Activated CD4-positive, CD25-positive, alpha-beta regulatory T cell treated with anti-CD3 and anti-CD28 coated beads, Interleukin-2, amount 50 U/mL, for 72 hours (primary cell): Measurements from ENCODE around the gene NT5E.

ENCODE experiments used
- DNase-seq: peaks from one replicate; pipeline ENCODE4 v3.0.0; 2021

Gene NT5E

DNA sequence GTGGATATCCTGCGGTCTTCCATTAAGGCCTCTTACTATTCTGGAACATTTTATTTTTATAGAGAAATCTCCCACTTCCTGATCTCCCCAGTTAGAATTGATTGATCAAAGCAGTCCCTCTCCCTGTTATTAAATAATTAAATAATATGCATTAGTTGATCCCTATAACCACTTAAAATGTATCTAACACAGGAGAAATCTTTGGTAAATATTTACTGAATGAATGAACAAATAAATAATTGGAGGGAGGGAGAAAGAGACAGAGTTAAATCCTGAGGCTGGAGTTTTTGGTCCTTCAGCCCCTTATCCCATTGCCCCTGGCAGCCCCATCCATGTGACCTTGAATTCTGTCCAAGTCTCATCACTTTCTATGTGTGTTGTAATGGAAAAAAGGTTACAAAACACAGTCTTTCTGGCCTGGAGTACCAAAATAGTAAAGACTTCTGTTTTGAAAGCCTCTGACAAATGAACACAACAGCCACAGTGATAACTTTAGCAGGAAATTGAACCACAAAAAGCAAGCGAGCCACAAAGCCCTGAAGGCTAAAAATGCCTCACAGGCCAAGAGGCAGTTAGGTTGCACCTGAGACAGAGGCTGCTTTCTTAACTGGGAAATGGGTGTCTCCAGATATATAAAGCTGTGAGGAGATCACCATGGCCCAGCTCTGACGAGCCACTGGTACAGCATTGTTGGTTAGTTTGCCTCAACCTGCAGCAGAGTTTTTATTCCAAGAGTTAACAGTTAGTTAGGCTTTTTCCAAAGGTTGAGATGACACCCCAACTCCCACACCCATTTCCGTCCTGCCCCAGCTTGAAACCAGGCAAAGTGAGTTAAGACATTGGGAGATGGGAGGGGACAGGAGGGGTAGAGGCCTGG is 11.3 kb downstream of the NT5E start:
- DNase-seq = no peak

DNA sequence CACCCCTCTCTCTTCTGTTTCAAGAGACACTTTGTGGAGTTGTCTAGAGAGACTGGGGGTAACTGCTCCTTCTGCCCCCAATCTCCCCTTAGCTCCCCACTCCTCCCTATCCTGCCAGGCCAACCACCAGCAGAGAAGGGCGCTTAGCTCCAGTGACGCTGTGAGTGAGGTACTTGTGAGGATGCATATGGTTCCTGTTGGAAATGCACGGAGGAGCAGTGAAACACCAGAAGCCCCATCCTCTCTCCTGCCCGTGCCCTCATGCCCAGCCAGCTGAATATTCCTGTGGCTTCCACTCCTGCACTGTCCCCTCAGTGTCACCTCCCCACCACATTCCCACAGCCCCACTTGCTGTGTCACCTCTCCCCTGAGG is 11.9 kb downstream of the NT5E start:
- DNase-seq = no peak

DNA sequence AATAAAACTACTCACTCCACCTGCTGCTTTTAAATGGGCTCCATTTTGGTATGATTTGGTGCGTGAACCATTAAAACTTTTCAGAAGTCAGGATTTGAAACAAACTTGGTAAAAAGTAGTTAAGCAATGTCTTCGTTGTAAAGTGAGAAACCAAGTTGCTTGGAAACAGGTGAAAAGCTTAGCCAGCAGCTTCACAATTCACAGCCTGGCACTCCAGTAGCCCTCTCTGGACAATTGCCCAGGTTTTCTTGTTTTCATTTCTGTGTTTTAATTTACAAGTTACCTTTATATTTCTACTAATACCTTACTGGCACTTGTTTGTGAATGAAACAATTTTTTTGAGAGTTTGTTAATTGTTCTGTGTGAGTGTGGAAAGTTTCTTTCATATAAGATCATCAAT is 12.8 kb downstream of the NT5E start:
- no peak for DNase-seq

DNA sequence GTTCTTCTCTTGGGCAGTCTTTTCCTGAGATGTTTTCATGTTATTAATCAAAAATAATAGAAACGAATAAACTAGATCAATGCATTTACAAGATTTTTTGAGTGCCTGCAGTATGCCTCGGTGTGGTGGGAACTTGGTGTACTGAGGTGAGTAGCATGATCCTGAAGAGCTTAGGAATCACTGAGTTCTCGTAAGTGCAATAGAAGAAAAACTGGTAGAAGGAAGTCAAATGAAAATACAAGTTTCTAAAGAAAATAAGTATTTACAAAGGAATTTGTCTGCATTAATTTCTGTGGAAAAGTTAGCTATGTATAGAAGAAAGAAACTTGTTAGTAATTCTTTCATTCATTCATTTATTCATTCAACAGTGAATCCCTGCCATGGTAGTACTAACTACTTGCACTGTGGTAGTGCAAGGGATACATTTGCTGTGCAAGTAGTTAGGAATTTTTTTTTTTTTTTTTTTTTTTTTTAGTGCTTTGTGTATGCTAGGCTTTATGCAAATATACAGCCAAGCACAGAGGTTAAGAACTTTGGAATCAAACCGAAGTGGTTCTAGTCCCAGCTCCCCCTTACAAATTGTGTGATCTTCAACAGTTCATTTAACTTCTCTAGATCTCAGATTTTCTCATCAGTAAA is 13.9 kb downstream of the NT5E start:
- DNase-seq = no peak

DNA sequence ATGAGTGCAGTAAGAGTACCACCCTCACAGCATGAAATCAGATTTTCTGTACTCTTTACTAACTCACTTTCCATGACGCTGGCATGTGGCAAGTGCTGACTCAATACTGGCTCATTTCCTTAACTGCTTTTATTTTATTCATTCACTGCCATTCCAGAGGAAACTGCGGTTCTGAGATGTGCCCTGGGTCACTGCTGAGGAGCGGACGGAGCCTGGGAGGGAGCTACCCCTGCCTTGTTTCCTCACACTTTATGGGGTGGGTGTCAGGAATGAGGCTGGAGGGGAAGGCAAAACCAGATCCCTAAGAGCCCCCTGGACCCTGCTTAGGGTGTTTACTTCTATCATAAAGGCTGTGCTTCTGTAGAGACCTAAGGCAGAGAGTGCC is 14.4 kb downstream of the NT5E start:
- no peak for DNase-seq

DNA sequence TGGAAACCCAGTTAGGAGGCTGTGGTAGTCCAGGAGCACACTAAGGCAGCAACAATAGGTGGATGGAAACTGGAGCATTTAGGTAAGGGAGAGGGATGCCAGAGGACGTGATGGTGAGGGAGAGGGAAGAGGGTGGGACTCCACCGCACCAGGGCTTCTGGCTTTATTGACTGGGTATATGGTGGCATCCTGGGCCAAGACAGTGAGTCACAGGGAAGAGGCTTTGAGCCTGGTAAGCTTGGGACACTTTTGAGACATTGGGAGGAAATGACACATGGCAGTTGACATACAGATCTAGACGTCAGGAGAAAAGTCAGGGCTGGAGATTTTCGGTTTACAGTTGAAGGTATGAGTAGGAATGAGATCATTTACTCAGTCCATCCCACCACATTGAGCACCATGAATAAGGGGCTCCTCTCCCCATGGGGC is 14.9 kb downstream of the NT5E start:
- DNase-seq = no peak

DNA sequence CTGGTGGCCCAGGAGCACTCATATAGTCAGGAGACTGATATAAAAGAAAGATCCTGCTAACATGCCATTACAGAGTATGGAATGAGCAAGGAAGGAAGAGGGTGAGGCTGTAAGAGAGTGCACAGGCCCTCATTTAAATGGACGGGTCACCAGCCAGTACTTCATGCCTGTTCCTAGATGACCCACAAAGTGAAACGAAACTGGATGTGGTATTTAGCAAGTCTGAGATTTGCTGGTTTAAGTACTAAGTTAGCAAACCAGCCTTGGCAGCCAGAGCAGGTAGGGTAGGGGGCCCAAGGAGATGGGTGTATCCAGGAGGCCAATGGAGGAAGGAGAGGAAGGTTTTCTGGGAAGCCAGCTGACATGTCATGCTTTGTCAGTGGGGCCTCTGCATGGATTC is 15.9 kb downstream of the NT5E start:
- DNase-seq = no peak

DNA sequence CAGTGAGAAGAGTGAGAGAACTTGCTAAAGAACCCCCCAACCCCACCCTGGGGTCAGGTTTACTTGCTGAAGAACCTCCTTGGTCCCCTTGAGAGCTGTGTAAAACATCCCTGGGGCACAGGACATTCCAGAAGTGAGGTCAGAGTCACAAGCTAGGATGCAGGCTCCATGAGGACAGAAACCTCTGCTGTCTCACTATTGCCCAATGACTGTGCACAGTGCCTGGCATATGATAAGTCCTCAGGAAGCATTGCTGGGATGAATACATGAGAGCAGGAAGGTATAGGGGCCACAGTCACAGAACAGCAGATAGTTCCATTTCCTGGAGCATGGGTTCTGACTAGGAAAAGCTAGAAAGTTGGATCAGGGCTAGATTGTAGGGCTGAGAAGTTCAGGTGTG is 18.4 kb downstream of the NT5E start:
- DNase-seq = no peak

DNA sequence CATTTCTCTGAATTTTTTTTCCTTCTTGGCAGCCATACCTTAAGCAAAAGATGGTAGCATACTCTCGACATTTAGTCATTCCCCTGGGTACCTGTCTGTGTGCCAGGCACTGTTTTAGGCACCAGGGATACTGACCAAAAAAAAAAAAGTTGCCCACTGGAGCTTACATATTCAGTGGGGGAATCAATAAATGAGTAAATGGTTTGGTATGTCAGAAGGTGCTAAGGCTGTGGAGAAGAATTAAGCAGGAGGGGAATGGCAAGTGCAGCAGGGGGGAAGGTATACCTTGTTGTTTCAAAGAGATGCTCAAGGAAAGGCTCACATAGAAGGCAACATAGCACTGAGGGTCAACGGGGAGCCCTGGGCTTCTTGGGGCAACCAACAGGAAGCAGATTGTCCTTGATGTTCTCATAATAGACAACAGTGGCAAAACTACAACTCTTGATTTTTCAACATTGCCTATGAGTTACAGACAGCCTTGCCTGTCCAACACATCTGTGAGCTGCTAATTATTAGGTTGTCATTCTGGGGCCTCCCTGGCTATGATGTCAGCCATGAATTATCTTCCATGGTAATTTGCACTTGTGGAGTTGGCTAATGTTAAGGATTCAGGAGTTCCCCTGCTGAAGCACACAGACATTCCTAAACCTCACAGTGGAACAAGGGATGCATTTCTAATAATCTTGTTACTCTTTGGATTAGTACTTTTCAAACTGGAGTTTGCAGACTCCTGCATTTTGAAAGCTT is 19.6 kb downstream of the NT5E start:
- no peak for DNase-seq

DNA sequence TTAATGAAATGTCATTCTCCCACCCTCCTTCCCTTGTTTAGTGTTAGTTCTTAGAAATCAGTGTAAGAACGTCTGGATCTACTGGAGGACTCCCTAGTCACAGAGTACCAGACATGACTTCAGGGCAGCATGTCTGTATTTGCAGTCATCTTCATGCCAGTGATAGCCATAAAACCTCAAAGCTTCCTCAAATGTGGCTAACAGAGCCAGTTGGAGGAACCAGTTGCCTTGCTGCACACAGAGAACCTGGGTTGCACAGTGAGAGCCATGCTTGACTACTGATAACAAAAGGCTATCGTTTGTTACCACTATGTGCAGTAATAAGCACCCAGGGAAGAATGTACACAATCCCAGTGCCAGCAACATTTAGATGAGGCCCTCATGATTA is 20.1 kb downstream of the NT5E start:
- DNase-seq = no peak

DNA sequence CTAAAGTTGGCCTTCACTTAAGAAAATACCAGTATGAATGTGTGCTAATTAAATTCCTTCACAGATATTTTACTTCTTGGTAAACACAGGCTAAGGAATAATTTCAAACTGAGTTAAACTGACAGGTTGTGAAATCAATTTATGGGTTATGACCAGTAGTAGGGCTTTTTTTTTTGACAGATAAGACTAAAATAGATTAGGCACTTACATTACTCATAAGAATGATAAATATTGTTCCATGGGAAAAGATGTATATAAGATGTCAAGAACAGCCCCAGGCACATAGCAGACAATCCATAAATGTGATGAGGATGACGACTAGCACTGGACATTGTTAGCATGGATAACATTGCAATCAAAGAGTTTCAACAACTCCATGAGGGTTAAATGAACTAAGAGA is 22.9 kb downstream of the NT5E start:
- no peak for DNase-seq

DNA sequence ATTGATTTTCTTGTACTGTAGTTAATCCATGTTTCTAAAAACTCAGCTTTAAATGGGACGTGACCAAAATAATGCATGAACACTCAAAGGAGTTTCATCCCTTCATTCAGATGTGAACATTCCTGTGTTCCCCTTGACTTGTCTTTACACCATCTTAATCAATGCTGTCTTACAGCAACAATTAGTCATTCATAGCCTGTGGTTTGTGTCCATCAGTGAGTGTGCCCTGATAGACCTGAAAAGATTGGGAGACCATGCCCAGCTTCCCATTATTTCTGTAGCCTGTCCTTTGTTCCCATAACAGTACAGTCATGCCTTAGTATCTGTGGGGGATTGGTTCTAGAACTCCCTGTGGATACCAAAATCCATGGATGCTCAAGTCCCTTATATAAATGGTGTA is 23.9 kb downstream of the NT5E start:
- DNase-seq = no peak

DNA sequence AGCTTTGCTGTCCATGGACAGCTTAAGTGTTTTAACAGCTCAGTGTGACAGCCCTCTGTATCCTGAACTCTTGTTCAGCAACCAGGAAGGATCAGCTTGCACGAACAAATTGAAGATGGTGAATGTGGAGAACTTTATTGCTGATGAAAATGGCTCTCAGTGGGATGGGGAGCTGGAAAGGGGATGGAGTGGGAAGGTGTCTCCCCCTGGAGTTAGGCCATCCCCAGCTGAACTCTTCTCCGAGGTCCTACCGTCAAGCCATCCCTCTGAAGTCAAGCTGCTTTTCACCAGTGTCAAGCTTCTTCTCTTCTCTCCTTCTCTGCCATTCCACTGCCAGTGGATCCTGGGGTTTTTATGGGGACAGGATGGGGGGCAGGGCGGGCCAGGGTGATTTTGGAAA is 26.6 kb downstream of the NT5E start:
- DNase-seq = no peak

DNA sequence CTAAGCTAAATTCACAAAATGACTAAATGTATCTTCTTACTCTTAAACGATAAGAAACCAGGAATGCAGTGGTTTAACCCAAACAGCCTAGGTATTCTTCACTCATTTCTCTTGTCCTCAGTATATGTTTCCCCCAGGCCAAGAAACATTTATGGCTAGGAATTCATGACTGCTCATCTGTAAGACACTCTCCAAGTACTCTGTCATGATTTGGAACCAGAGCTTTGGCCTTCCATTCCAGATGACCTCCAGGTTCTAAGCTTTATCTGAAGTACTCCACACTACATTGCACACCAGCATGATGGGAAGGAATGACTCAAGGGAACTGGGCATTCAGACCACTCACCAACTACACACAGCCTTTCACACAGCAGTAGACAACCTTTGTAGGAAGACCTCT is 29.3 kb downstream of the NT5E start:
- DNase-seq = no peak

DNA sequence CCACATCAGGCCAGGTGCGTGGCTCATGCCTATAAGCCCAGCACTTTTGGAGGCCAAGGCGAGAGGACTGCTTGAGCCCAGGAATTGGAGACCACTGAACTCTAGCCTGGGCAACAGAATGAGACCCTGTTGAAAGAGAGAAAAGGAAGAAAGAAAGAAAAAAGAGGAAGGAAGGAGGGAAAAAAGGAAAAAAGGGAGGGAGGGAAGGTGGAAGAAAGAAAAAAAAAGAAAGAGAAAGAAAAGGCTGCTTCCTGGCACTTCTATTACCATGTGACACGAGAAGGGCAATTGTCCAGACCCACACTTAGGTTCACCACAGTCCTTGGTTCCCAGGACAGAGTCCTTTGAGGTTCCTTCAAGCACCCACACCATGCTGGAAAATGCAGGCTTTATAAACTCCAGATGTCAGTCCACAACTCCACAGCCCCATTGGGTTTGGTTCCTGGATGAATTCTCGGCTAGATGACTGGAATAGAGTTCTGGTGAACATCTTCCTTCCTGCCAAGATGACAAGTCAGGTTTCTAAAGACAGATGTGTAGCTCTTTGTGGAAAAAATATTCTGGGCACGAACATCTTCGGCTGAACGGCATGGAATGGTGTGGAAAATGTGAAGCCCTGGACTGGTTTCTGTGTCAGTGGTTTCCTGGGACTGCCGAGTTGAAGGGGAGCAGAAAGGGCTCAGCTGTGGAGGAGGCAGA is 32.5 kb downstream of the NT5E start:
- DNase-seq = no peak

DNA sequence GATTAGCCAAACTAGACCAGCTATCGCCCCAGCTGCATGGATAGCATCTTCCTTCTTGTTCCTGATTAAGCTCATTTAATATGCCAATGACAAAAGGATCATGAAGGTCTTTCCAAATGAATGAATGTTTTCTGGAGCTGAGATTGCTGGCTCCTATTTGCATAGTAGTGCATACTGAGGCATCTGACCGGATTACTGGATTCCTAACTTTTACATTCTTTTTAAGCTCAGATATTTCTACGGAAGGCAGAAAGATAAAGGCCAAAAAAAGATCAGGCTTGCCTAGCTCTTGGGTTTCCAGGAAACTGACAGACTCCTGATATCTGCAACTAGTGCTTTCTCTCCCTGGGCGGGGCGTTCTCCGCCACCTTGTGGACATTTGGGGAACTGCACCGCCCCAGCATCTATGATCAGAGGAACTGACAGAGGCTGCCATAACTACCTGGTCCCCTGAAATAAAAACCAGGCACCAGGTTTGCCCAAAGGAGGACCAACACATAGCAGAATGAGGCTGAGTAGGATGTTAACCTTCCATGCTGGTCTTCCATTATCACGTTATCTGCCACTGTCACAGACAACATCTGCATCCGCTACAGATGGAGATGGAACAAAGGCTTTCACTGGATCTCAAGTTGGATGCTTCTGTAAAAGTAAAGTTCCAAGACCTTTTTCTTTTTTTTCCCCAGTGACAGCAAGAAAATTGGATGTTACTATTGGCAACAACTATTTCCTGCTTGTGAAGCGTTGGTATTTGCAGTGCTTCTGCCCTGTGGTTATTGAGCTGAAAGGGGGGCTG is 33.2 kb downstream of the NT5E start:
- peak; percentile 84 for DNase-seq

DNA sequence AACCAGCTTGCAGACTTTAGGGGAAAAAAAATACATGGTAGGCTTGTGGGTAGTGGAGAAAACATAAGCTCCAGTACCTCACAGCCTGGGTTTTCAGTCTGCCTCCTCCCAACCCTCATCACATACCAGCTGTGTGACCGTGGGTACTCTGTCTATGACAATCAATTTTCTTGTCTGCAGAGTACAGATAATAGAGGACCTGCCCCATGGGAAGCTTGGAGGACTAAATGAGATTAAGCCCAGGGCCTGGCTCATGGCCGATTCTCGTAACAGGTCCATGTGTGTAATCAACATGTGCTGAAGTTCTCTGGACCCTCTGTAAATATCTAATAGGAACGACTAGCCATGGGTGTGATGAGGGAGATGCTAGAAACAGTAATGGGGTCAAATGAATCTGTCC is 34.0 kb downstream of the NT5E start:
- DNase-seq = no peak

DNA sequence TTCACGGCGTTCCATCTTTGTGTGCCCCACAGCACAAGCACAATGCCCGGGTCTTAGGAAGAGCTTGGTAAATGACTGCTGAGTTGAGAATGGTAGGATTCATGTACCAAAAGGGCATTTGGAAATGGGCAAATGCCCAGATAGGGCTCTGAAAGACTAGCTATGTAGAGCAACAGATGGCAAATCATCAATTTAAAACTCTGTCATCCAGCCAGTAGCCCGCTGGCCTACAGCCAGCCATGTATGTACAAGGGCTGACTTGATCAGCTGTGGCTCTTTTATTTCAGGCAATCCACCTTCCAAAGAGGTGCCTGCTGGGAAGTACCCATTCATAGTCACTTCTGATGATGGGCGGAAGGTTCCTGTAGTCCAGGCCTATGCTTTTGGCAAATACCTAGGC is 35.1 kb downstream of the NT5E start:
- DNase-seq = no peak

DNA sequence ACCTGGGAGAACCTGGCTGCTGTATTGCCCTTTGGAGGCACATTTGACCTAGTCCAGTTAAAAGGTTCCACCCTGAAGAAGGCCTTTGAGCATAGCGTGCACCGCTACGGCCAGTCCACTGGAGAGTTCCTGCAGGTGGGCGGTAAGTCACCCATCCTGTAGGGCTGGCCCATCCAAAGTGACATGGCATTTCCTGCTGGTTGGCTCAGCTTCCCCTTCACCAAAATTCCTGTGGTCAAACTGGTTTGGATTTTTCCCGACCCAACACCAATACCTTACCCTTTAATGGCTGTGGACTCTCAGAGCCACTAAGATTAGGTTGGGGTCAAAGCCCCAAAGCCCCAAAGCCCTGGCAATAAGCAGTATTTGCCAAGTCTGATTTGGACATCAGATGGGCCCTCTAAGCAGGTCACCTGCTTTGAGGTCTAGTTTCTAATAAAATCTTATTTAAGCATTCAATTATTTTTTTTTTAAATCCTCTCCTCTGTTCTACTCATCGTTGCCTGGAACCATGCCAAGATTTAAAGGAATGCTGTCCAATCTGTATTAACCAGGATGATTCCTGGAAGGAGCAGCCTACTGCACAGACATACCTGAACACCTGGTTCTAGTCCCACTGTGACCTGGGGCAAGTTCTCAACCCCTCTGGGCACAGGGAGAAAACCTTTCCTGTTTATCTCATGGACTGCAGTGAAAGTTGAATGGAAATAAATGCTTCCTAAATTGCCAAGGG is 40.8 kb downstream of the NT5E start:
- DNase-seq = no peak

DNA sequence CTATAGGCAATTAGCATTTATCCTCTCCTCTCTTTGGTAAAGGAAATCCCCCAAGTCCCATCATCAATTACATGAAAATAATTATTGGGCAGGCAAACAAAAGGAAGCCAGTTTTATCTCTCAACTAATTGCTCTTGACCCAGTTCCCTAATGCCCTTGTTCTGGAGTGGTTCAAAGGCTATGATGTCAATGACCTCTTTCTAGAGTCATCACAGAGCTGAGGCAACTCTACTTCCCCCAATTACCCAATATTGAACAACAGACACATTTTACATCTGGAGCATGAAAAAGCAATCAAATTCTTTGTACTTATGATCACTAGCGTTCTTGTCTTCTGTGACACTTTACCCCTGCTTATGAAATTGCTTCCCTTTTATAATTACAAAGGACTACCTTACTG is 43.5 kb downstream of the NT5E start:
- DNase-seq = no peak

DNA sequence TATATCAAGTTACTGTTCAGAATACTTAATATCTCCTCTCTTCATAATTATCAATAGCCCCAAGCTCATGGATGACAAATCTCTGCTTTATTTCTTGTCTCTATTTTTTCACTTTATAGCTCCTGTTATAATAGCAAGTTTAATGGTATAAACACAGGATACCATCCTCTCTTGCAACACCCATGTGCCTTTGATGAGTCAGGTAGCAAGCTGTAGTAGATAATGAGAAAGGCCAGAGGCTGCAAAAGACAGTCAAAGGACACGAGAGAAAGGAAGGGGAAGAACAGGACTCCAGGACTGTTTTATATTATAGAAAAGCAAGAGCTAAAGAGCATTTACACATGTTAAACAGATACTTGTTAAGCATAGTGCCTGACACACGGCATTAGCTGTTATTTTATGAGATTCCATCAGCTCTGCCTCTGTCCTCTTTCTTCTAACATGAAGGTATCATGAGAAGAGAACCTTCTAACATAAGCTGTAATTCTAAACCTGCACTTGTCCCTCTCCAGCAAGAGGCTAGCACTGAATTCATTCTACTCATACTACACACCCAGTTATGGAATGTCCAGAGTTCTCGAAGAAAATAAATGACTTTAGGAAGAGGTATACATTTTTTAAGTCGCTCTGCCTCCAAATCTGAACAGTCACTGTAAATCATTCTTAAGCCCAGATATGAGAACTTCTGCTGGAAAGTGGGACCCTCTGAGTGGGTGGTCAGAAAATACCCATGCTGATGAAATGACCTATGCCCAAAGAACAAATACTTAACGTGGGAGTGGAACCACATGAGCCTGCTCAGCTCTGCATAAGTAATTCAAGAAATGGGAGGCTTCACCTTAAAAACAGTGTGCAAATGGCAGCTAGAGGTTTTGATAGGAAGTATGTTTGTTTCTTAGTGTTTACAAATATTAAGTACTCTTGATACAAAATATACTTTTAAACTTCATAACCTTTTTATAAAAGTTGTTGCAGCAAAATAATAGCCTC is 45.0 kb downstream of the NT5E start:
- DNase-seq = no peak
